Activated CD4-positive, CD25-positive, alpha-beta regulatory T cell treated with anti-CD3 and anti-CD28 coated beads, Interleukin-2, amount 50 U/mL, for 72 hours (primary cell): Measurements from ENCODE around the gene VPS4A.

ENCODE experiments used
- DNase-seq: peaks from one replicate; pipeline ENCODE4 v3.0.0; 2021

The VPS4A gene

DNA sequence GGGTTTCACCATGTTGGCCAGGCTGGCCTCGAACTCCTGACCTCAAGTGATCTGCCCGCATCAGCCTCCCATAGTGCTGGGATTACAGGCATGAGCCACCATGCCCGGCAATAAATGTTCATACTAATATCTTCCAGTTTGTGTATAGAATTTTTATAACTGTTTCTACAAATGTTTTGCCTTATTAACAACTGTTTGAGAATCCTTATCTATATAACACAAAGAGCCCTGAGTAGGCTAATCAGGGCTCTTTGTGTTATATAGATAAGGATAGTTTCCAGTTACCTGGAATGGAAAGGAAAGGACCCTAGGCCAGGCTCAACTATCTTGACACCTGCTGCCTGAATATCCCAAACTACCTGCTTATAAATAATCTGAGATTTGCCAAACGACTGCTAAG lies 57.7 kb downstream of the VPS4A start:
- no peak for DNase-seq

- no peak for DNase-seq
Observed at GRCh38 chr16:69371564-69371963, 60.4 kb downstream of the VPS4A start.

DNA sequence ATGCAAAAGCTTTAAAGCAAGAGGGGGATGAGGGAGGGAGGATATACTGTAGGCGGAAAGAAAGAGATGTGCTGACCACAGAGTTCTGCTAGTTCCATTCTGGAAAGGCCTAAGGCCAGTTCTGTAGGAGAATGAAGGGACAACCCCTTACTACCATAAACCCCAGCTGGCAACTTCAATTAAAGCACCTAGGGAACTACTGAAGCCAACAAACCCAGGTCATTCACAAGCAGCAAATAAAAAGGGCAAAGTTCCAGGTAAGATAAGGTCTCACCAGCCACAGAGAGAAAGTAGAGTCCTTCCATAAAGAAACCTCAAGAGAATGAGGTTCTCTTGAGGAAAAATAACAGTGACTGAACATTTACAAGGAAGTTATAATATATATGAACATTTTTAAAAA lies 61.9 kb downstream of the VPS4A start:
- no peak for DNase-seq
